ENCODE measurements around the gene MED23. TPM values are rescaled to one million over a fixed set of nuclear protein-coding genes. Genes with fewer than 3 reads are reported as not detected.
A peak's percentile ranks its signal among the peaks of the same experiment; 100 is the strongest.
"Not testable (repeated sequence)": the region's sequence is repeated elsewhere in the genome, so short reads cannot be mapped to it uniquely, and the experiment has no call there.

The MED23 gene
- total RNA-seq, 2 experiments from 2014 or later, result 56.7 to 59.5 TPM

GRCh38 chr6:131530936-131531335 lies 97.1 kb downstream of the MED23 start:
- not testable (repeated sequence) for H3K4me3 ChIP-seq (ENCODE audit: low read length); H3K9me3 ChIP-seq (ENCODE audit: control insufficient read depth in 1 of 2, insufficient read depth in 1 of 2, low read length in 2 of 2); H3K27ac ChIP-seq (ENCODE audit: low read depth in 1 of 2, low read length in 2 of 2); H3K27me3 ChIP-seq (ENCODE audit: control insufficient read depth in 1 of 2, insufficient read depth in 2 of 2, low read length in 2 of 2); H3K36me3 Mint-ChIP-seq (ENCODE audit: low read depth); H3K36me3 ChIP-seq (ENCODE audit: insufficient read depth, low read length); ATAC-seq (ENCODE audit: poor library complexity); H3K27me3 Mint-ChIP-seq; H3K9me3 Mint-ChIP-seq
- CTCF ChIA-PET, result interaction anchor here (6.0 kb wide), 1 partner anchor 331 kb away, joined by 52 read pairs; no protein-coding TSS in a partner anchor
- Mint-ChIP-seq H3K27ac (peak overlapping the region; percentile 78), H3K4me3 (peak overlapping the region; percentile 64), H3K4me1 (ENCODE audit: low read depth) (peaks cover 61% of the 10 kb centered on the region)
- peak in 2 of 14 experiments; percentile 18 to 33 for DNase-seq
- POLR2A ChIA-PET, result interaction anchor here (0.9 to 1.2 kb wide), 4 partner anchors 17 to 331 kb away, joined by 3 to 17 read pairs (median 3); partner anchors contain the start of gene MED23
- H3K4me1 ChIP-seq (ENCODE audit: insufficient read depth, low read length), result peaks cover 21% of the 10 kb centered on the region
- intact Hi-C loops (cut with DNase I, micrococcal nuclease), result loop anchor here in 1 of 2 experiments (5.0 kb wide), 1 partner anchor 394 kb away; the partner anchor contains the start of gene AKAP7

GRCh38 chr6:131524695-131525336 lies 103.2 kb downstream of the MED23 start:
- Mint-ChIP-seq H3K36me3 (ENCODE audit: low read depth) (no peaks in the 10 kb centered on the region), H3K27ac (peak overlapping the region; percentile 73), H3K4me1 (ENCODE audit: low read depth) (peaks cover 37% of the 10 kb centered on the region), H3K9me3 (no peaks in the 10 kb centered on the region), H3K27me3 (no peaks in the 10 kb centered on the region), H3K4me3 (no peak overlapping the region)
- Histone ChIP-seq H3K36me3 (ENCODE audit: insufficient read depth, low read length) (no peaks in the 10 kb centered on the region), H3K4me3 (ENCODE audit: low read length) (no peak overlapping the region), H3K27me3 (ENCODE audit: control insufficient read depth in 1 of 2, insufficient read depth in 2 of 2, low read length in 2 of 2) (no peaks in the 10 kb centered on the region), H3K9me3 (ENCODE audit: control insufficient read depth in 1 of 2, insufficient read depth in 1 of 2, low read length in 2 of 2) (peaks cover 0 to 5% of the 10 kb centered on the region in 2 experiments), H3K4me1 (ENCODE audit: insufficient read depth, low read length) (peaks cover 9% of the 10 kb centered on the region), H3K27ac (ENCODE audit: low read depth in 1 of 2, low read length in 2 of 2) (no peak overlapping the region)
- TF ChIP-seq CTCF (IDR thresholded peaks at IDR 0.05), result no peak
- CTCF ChIA-PET, result interaction anchor here (3.5 kb wide), 1 partner anchor 9 kb away, joined by 8 read pairs; no protein-coding TSS in a partner anchor
- ATAC-seq (ENCODE audit: poor library complexity), result peak; percentile 60
- POLR2A ChIA-PET, result interaction anchor here (1.1 to 2.1 kb wide), 2 partner anchors 319 to 341 kb away, joined by 3 to 5 read pairs; no protein-coding TSS in a partner anchor
- DNase-seq, result peak in 6 of 14 experiments; percentile 6 to 66 (median 35)
- intact Hi-C loops (cut with DNase I, micrococcal nuclease), result no loop called here

GRCh38 chr6:131523988-131524673 lies 103.9 kb downstream of the MED23 start:
- ATAC-seq (ENCODE audit: poor library complexity) (no peak), DNase-seq (no peak)
- Mint-ChIP-seq H3K4me1 (ENCODE audit: low read depth) (peaks cover 36% of the 10 kb centered on the region), H3K27me3 (no peaks in the 10 kb centered on the region), H3K9me3 (no peaks in the 10 kb centered on the region), H3K27ac (peak overlapping the region; percentile 73), H3K4me3 (no peak overlapping the region), H3K36me3 (ENCODE audit: low read depth) (no peaks in the 10 kb centered on the region)
- Histone ChIP-seq H3K4me3 (ENCODE audit: low read length) (no peak overlapping the region), H3K27ac (ENCODE audit: low read depth in 1 of 2, low read length in 2 of 2) (no peak overlapping the region), H3K36me3 (ENCODE audit: insufficient read depth, low read length) (no peaks in the 10 kb centered on the region), H3K4me1 (ENCODE audit: insufficient read depth, low read length) (peaks cover 14% of the 10 kb centered on the region), H3K9me3 (ENCODE audit: control insufficient read depth in 1 of 2, insufficient read depth in 1 of 2, low read length in 2 of 2) (peaks cover 0 to 5% of the 10 kb centered on the region in 2 experiments), H3K27me3 (ENCODE audit: control insufficient read depth in 1 of 2, insufficient read depth in 2 of 2, low read length in 2 of 2) (no peaks in the 10 kb centered on the region)
- CTCF ChIA-PET, result interaction anchor here (3.5 kb wide), 1 partner anchor 10 kb away, joined by 8 read pairs; no protein-coding TSS in a partner anchor
- POLR2A ChIA-PET, result interaction anchor here (0.7 to 2.1 kb wide), 3 partner anchors 74 to 341 kb away, joined by 3 to 5 read pairs (median 3); no protein-coding TSS in a partner anchor
- intact Hi-C loops (cut with DNase I, micrococcal nuclease), result no loop called here
- no peak for TF ChIP-seq CTCF (IDR thresholded peaks at IDR 0.05)

Other genes with a start within 250 kb of the MED23 start
- under 1 TPM; 0.36 to 0.50 TPM for gene ARG1, start 55.0 kb downstream of the MED23 start, total RNA-seq
- gene ENPP3, start 9.1 kb upstream of the MED23 start, total RNA-seq, result under 1 TPM; 0.22 to 0.34 TPM
- gene OR2A4, start 73.2 kb upstream of the MED23 start, total RNA-seq, result not detected
- gene CTAGE9, start 82.8 kb upstream of the MED23 start, total RNA-seq, result not detected
- gene ENPP1, start 179.8 kb upstream of the MED23 start, total RNA-seq, result under 1 TPM; 0.08 TPM